ENCODE results near the gene ARHGEF37.

DNA sequence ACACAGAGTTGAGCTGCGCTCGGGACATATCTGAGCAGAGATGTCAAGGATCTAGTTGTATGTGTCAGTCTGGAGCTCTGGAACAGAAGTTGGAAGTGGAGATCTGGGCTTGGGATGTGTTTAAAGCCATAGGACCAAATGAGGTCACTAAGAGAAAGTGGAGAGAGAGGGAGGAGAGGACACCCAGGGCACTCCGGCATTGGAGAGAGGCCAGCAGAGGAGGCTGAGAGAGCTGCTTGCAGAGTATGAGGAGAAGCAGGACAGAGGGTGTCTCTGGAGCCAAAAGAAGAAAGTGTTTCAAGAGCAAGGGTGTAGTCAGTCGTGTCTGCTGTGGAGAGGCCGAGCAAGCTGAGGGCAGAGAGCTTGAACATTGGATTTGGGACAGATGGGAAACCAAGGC is 34.7 kb downstream of the ARHGEF37 start:
- TF ChIP-seq YY1 (IDR thresholded peaks at IDR 0.05): no peak
- TF ChIP-seq, protein P1, sequence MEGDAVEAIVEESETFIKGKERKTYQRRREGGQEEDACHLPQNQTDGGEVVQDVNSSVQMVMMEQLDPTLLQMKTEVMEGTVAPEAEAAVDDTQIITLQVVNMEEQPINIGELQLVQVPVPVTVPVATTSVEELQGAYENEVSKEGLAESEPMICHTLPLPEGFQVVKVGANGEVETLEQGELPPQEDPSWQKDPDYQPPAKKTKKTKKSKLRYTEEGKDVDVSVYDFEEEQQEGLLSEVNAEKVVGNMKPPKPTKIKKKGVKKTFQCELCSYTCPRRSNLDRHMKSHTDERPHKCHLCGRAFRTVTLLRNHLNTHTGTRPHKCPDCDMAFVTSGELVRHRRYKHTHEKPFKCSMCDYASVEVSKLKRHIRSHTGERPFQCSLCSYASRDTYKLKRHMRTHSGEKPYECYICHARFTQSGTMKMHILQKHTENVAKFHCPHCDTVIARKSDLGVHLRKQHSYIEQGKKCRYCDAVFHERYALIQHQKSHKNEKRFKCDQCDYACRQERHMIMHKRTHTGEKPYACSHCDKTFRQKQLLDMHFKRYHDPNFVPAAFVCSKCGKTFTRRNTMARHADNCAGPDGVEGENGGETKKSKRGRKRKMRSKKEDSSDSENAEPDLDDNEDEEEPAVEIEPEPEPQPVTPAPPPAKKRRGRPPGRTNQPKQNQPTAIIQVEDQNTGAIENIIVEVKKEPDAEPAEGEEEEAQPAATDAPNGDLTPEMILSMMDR (IDR thresholded peaks at IDR 0.05; ENCODE audit: low read depth, low read length, missing input control): no peak
- TF ChIP-seq TAF1 (conservative IDR thresholded peaks at IDR 0.05): no peak

All from liver (tissue), 3 donors.